PFSK-1 (cell line): ENCODE measurements around the gene GIMD1.

Experiments
- POLR2AphosphoS5 ChIP-seq: IDR thresholded peaks from 2 replicates; pipeline ENCODE4 v1.6.1; 2012; ENCODE audit warnings: low read depth, mild to moderate bottlenecking, control low read depth, low read length, moderate library complexity
- TAF1 ChIP-seq: IDR thresholded peaks from 2 replicates; pipeline ENCODE4 v1.6.1; 2012; ENCODE audit warnings: low read length, control low read depth, borderline replicate concordance; ENCODE audit not compliant: insufficient read depth

DNA sequence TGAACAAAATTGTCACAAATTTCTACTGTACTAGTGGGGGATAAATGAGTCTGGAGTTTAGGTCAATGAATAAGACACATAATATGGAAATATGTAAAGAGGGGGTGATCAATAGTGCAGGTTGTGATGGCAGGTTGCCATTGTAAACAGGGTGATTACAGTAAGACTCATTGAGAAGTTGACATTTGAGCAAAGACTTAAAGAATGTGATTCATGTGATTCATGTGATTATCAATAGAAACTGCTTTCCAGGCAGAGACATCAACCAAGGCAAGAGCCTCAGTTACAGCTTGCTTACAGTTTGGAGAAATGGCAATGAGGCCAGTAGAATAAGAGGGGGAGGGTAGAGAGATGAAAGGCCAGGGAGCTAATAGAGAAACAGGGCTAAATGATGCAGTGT lies 45.8 kb upstream of the GIMD1 start:
- TF ChIP-seq TAF1 (no peak), POLR2AphosphoS5 (no peak)
